DOHH2 (cell line): ENCODE data around the gene TRPM2.

Source experiments
- H3F3A ChIP-seq: fragments of 200-600 bp; sonication (generic), shearing (Covaris generic); 2 replicates; pipeline ENCODE4 v1.6.0; 2016; ENCODE audit warnings: antibody characterized with exemption, mild to moderate bottlenecking; ENCODE audit not compliant: control insufficient read depth, insufficient read depth
- H3K27ac ChIP-seq: fragments of 200-600 bp; sonication (generic); 2 replicates; pipeline ENCODE4 v1.5.1; 2014; ENCODE audit warnings: low read depth, mild to moderate bottlenecking, low read length, moderate library complexity
- H3K27me3 ChIP-seq: fragments of 200-600 bp; sonication (generic); 2 replicates; pipeline ENCODE4 v1.6.1; 2014; ENCODE audit warnings: mild to moderate bottlenecking, low read length, mixed read lengths; ENCODE audit not compliant: control insufficient read depth
- H3K36me3 ChIP-seq: fragments of 200-600 bp; sonication (generic); 2 replicates; pipeline ENCODE4 v1.6.1; 2014; ENCODE audit warnings: mild to moderate bottlenecking, low read length, moderate library complexity, mixed read lengths; ENCODE audit not compliant: control insufficient read depth
- H3K4me1 ChIP-seq: fragments of 200-600 bp; sonication (generic); 2 replicates; pipeline ENCODE4 v1.6.1; 2014; ENCODE audit warnings: mild to moderate bottlenecking, low read length, mixed read lengths; ENCODE audit not compliant: control insufficient read depth
- H3K4me2 ChIP-seq: fragments of 200-600 bp; sonication (generic); 2 replicates; pipeline ENCODE4 v1.6.0; 2014; ENCODE audit warnings: mild to moderate bottlenecking, low read length, moderate library complexity
- H3K4me3 ChIP-seq: fragments of 200-600 bp; sonication (generic); 2 replicates; pipeline ENCODE4 v1.5.1; 2014; ENCODE audit warnings: mild to moderate bottlenecking, low read length, mixed read lengths
- H3K79me2 ChIP-seq: fragments of 200-600 bp; sonication (generic); 2 replicates; pipeline ENCODE4 v1.6.1; 2014; ENCODE audit warnings: mild to moderate bottlenecking, low read length, mixed read lengths; ENCODE audit not compliant: control insufficient read depth
- H3K9me2 ChIP-seq: fragments of 200-600 bp; sonication (generic); replicated peaks from 2 replicates; pipeline ENCODE4 v1.6.1; 2014; ENCODE audit warnings: mild to moderate bottlenecking, low read length, mixed read lengths; ENCODE audit not compliant: control insufficient read depth
- H3K9me3 ChIP-seq: fragments of 200-600 bp; sonication (generic); 2 replicates; pipeline ENCODE4 v1.6.1; 2014; ENCODE audit warnings: antibody characterized with exemption, low read length, mixed read lengths; ENCODE audit not compliant: control insufficient read depth, insufficient read depth
- H4K20me1 ChIP-seq: fragments of 200-600 bp; sonication (generic); 2 replicates; pipeline ENCODE4 v1.6.0; 2014; ENCODE audit warnings: low read depth, mild to moderate bottlenecking, antibody characterized with exemption, low read length, moderate library complexity; ENCODE audit not compliant: control insufficient read depth, insufficient read depth
- EZH2phosphoT487 ChIP-seq: fragments of 200-600 bp; sonication (generic); IDR thresholded peaks from 2 replicates; pipeline ENCODE4 v1.6.1; 2017; ENCODE audit warnings: borderline replicate concordance, mild to moderate bottlenecking, antibody characterized with exemption, low read length, moderate library complexity, mixed read lengths
- TF ChIP-seq, protein P1 (sequence below): fragments of 200-600 bp; sonication (generic); IDR thresholded peaks from one replicate; pipeline ENCODE4 v1.5.1; 2014; ENCODE audit warnings: antibody characterized with exemption, mild to moderate bottlenecking, low read depth, low read length; ENCODE audit not compliant: poor library complexity, severe bottlenecking

The TRPM2 gene

DNA sequence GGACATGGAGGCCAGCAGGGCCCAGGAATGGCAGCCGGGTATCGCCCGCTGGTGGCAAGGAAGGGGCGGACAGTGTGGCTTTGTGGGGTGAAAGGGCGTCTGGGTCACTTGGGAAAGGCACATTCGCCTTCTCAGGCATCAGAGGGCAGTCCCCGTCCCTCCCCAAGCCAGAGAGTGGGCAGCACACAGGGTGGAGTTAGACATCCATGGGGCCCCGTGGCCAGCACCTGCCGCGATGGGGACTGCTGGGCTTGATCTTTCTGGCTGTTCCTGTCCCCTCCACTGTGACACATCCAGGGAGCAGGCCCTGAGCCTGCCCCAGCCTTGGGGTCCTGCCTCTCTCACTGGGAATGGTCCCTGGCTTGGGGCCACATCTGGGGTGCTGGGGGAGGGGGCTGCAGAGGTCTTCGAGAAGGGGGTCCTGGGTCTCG, 4.0 kb upstream of the TRPM2 start:
- no peaks in the 10 kb centered on the region for H3K79me2 ChIP-seq
- H3K9me2 ChIP-seq = no peaks in the 10 kb centered on the region
- no peaks in the 10 kb centered on the region for H3K36me3 ChIP-seq
- no peak overlapping the region for H3K27ac ChIP-seq
- no peaks in the 10 kb centered on the region for H3K27me3 ChIP-seq
- H3K9me3 ChIP-seq = no peaks in the 10 kb centered on the region
- H3K4me3 ChIP-seq = no peak overlapping the region
- TF ChIP-seq EZH2phosphoT487 = no peak
- TF ChIP-seq, protein P1, sequence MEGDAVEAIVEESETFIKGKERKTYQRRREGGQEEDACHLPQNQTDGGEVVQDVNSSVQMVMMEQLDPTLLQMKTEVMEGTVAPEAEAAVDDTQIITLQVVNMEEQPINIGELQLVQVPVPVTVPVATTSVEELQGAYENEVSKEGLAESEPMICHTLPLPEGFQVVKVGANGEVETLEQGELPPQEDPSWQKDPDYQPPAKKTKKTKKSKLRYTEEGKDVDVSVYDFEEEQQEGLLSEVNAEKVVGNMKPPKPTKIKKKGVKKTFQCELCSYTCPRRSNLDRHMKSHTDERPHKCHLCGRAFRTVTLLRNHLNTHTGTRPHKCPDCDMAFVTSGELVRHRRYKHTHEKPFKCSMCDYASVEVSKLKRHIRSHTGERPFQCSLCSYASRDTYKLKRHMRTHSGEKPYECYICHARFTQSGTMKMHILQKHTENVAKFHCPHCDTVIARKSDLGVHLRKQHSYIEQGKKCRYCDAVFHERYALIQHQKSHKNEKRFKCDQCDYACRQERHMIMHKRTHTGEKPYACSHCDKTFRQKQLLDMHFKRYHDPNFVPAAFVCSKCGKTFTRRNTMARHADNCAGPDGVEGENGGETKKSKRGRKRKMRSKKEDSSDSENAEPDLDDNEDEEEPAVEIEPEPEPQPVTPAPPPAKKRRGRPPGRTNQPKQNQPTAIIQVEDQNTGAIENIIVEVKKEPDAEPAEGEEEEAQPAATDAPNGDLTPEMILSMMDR = no peak
- H3F3A ChIP-seq = no peaks in the 10 kb centered on the region
- H3K4me1 ChIP-seq = peaks cover 17% of the 10 kb centered on the region
- H3K4me2 ChIP-seq = no peak overlapping the region
- H4K20me1 ChIP-seq = no peaks in the 10 kb centered on the region

DNA sequence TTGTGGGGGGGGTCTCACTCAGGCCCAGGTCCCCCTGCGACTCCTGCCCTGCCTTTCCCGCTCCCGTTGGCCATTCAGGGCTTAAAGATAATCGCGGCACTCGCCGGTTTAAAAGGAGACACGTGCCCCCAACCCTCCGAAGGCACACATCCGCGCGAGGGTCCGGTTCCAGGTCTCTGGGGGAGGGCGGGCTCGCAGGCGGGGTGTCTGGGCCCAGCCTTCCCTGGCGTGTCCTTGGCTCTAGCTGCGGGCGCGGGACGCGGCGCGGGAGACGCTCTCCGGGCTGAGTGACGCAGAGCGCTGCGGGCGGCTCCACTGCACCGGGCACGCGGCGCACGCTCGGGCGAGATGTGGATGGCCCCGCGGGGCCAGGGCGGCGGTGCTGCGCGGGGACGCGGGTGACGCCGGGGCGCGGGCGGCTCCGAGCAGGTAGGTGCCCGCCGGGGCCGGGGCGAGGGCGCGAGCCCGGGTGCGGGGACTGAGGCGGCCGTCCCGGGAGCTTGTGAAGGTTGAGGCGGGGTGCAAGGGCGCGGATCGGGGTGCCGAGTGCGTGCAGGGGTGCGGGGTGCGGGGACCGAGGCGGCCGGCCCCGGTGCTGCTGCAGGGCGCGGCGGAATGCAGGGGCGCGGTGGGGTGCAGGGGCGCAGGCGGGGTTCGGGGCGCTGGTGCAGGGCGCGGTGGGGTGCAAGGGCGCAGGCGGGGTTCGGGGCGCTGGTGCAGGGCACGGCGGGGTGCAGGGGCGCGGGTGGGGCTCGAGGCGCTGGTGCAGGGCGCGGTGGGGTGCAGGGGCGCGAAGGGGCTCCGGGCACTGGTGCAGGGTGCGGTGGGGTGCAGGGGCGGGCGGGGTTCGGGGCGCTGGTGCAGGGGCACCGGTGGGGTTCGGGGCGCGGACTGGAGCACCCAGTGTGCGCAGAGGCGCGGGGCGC, 3.3 kb upstream of the TRPM2 start:
- TF ChIP-seq, protein P1 = no peak
- no peak for TF ChIP-seq EZH2phosphoT487
- H3K4me3 ChIP-seq = no peak overlapping the region
- no peaks in the 10 kb centered on the region for H4K20me1 ChIP-seq
- H3F3A ChIP-seq = no peaks in the 10 kb centered on the region
- H3K9me2 ChIP-seq = no peaks in the 10 kb centered on the region
- no peak overlapping the region for H3K27ac ChIP-seq
- no peaks in the 10 kb centered on the region for H3K79me2 ChIP-seq
- H3K36me3 ChIP-seq = no peaks in the 10 kb centered on the region
- H3K9me3 ChIP-seq = no peaks in the 10 kb centered on the region
- no peak overlapping the region for H3K4me2 ChIP-seq
- no peaks in the 10 kb centered on the region for H3K27me3 ChIP-seq
- peaks cover 24% of the 10 kb centered on the region for H3K4me1 ChIP-seq

DNA sequence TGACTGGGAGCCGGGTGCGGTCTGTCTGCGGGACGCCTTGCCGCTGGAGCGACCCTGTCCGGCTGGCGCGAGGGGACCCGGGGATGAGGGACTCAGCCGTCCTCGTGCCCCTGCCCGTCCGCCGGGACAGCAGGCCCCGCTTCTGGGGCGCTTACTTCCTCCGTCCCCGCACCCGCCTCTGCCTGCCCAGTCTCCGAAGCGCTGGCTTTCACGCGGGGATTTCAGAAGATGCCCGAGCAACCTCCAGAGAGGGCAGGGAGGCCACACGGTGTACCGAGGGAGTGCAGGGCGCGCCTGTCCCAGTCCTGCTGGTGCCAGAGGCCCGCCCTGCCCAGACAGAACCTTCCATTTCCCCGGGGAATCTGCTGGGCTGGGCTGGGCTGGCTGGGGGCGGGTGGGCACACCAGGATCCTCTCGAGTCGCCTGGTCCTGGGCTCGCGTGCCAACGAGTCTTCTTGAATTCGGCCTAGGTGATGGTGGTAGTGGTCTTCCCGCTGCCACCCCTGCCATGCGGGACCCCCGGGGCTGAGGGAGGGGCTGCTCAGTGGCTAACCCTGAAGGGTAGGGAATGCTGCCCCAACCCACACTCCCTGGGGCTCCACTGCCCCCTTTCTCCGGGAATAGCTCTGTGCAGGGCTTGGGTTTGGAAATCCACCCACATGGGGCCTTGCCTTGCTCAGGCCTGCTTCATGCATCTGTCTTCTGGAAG, 2.5 kb upstream of the TRPM2 start:
- no peak overlapping the region for H3K4me2 ChIP-seq
- H3K4me3 ChIP-seq = no peak overlapping the region
- no peaks in the 10 kb centered on the region for H3K27me3 ChIP-seq
- H3K9me2 ChIP-seq = no peaks in the 10 kb centered on the region
- no peaks in the 10 kb centered on the region for H3K36me3 ChIP-seq
- no peak for TF ChIP-seq EZH2phosphoT487
- TF ChIP-seq, protein P1 = no peak
- H3K4me1 ChIP-seq = peaks cover 30% of the 10 kb centered on the region
- no peaks in the 10 kb centered on the region for H4K20me1 ChIP-seq
- no peak overlapping the region for H3K27ac ChIP-seq
- H3K79me2 ChIP-seq = no peaks in the 10 kb centered on the region
- no peaks in the 10 kb centered on the region for H3K9me3 ChIP-seq
- H3F3A ChIP-seq = no peaks in the 10 kb centered on the region
